PC-9 (cell line): ENCODE measurements around the gene CORIN. TPM values are rescaled to one million over a fixed set of nuclear protein-coding genes. Genes with fewer than 3 reads are reported as not detected.

Experiments used
- BruUV-seq: library from RNA; stranded (reverse); fragments of 400-500 nt; replicated peaks from 2 replicates; lab custom pipeline; 2021; lab: Mats Ljungman, UMichigan
- CTCF ChIA-PET: fragments of 300-600 bp; sonication (Branson Sonifier 250); formaldehyde crosslinking; loops from one replicate; lab custom pipeline; 2022; ENCODE audit warnings: antibody characterized with exemption; lab: Charles Lee
- POLR2A ChIA-PET: fragments of 300-600 bp; sonication (Branson Sonifier 250); formaldehyde crosslinking; loops from one replicate; lab custom pipeline; 2022; ENCODE audit warnings: antibody characterized with exemption; ENCODE audit not compliant: unreplicated experiment; lab: Charles Lee
- DNase-seq, 2 experiments: peaks; one replicate each; pipeline versions ENCODE4 v3.0.0 to v3.0.0-alpha.2; 2015 to 2022; ENCODE audit warnings: mixed read lengths in 1 of 2
- H2AFZ ChIP-seq: fragments of 200-600 bp; sonication (generic); 2 replicates; pipeline ENCODE4 v1.8.1; 2017; ENCODE audit warnings: antibody characterized with exemption
- H3F3A ChIP-seq: fragments of 200-600 bp; sonication (generic); 2 replicates; pipeline ENCODE4 v1.8.1; 2017; ENCODE audit warnings: antibody characterized with exemption, mild to moderate bottlenecking, low read depth; ENCODE audit not compliant: insufficient read depth
- H3K27ac ChIP-seq: fragments of 200-600 bp; sonication (generic); 2 replicates; pipeline ENCODE4 v1.6.1; 2016; ENCODE audit warnings: mixed run types
- H3K27me3 ChIP-seq: fragments of 200-600 bp; sonication (generic); 2 replicates; pipeline ENCODE4 v1.6.1; 2016; ENCODE audit warnings: low read depth, mixed run types; ENCODE audit not compliant: insufficient read depth
- H3K36me3 ChIP-seq: fragments of 200-600 bp; sonication (generic); 2 replicates; pipeline ENCODE4 v1.6.1; 2016; ENCODE audit warnings: low read depth, mixed run types
- H3K4me1 ChIP-seq: fragments of 200-600 bp; sonication (generic); replicated peaks from 2 replicates; pipeline ENCODE4 v1.6.1; 2016; ENCODE audit warnings: mixed run types; ENCODE audit not compliant: insufficient read depth
- H3K4me2 ChIP-seq: fragments of 200-600 bp; sonication (generic); 2 replicates; pipeline ENCODE4 v1.6.1; 2017; ENCODE audit warnings: mixed run types
- H3K4me3 ChIP-seq: fragments of 200-600 bp; sonication (generic); 2 replicates; pipeline ENCODE4 v1.6.1; 2016; ENCODE audit warnings: mixed run types
- H3K79me2 ChIP-seq: fragments of 200-600 bp; sonication (generic); 2 replicates; pipeline ENCODE4 v1.6.1; 2017; ENCODE audit warnings: low read depth, mixed run types
- H3K9me2 ChIP-seq: fragments of 200-600 bp; sonication (generic); 2 replicates; pipeline ENCODE4 v1.8.1; 2017; ENCODE audit warnings: mild to moderate bottlenecking; ENCODE audit not compliant: insufficient read depth
- H3K9me3 ChIP-seq: fragments of 200-600 bp; sonication (generic); 2 replicates; pipeline ENCODE4 v1.8.1; 2016; ENCODE audit warnings: low read depth; ENCODE audit not compliant: insufficient read depth
- H4K20me1 ChIP-seq: fragments of 200-600 bp; sonication (generic); 2 replicates; pipeline ENCODE4 v1.8.1; 2017; ENCODE audit not compliant: insufficient read depth
- CTCF ChIP-seq: fragments of 200-600 bp; sonication (generic); conservative IDR thresholded peaks from 2 replicates; pipeline ENCODE4 v1.6.1; 2017; ENCODE audit warnings: mixed run types, antibody characterized with exemption, mild to moderate bottlenecking, moderate library complexity
- EZH2 ChIP-seq: fragments of 200-600 bp; sonication (generic); IDR thresholded peaks from 2 replicates; pipeline ENCODE4 v1.8.0; 2017; ENCODE audit warnings: antibody characterized with exemption, low read depth
- intact Hi-C: fragments of 100-400 bp; cut with micrococcal nuclease; formaldehyde crosslinking; loops from one replicate; pipeline ENCODE4 v1.10.0; 2022; ENCODE audit not compliant: unreplicated experiment
- total RNA-seq: library from RNA; stranded (reverse); gene quantifications from 2 replicates; pipeline ENCODE4 v1.2.3, GENCODE V29; 2021

Gene CORIN
- total RNA-seq, 1 experiment from 2014 or later = not detected

DNA sequence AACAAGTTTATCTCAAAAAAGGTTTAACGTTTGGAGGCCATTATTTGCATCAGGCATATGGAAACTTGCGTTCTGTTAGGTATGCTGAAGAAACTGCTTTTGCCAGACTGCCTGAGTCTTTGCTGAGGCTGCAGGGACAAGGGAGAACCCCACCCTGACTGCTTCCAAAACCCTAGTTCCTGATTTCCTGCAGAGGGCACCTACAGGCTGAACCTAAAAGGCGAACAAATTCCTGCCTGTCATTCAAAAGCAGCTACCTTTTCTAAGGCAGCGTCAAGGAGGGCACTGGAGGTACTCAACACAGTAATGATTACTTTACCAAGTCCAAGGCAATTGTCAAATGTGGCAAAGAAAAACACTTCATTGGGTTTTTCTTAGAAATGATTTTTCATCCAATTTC is 578 bp upstream of the CORIN start:
- H3K36me3 ChIP-seq = 0 out of 2 replicates have a peak, but pooled peaks cover 2% of the 10 kb centered on the region
- no peak overlapping the region for H2AFZ ChIP-seq
- no peaks in the 10 kb centered on the region; the same call in 1 of the 2 replicates for H3K4me1 ChIP-seq
- intact Hi-C loops = loop anchor here (5.0 kb wide), 2 partner anchors 151 to 171 kb away; no protein-coding TSS in a partner anchor
- ChIA-PET CTCF (no interaction called here), POLR2A (interaction anchor here (0.7 kb wide), 1 partner anchor 430 kb away, joined by 5 read pairs; no protein-coding TSS in a partner anchor)
- BruUV-seq = TSS peak; percentile 16
- H4K20me1 ChIP-seq = no peaks in the 10 kb centered on the region
- peak overlapping the region; percentile 99; the same call in 1 of the 2 replicates for H3K4me2 ChIP-seq
- no peak overlapping the region for H3K4me3 ChIP-seq
- H3K9me2 ChIP-seq = no peaks in the 10 kb centered on the region
- no peaks in the 10 kb centered on the region for H3K9me3 ChIP-seq
- peaks cover 7% of the 10 kb centered on the region; the same call in 1 of the 2 replicates for H3F3A ChIP-seq
- H3K27me3 ChIP-seq = no peaks in the 10 kb centered on the region
- DNase-seq = no peak
- TF ChIP-seq EZH2 (no peak), CTCF (no peak)
- H3K79me2 ChIP-seq = no peaks in the 10 kb centered on the region
- H3K27ac ChIP-seq = no peak overlapping the region

DNA sequence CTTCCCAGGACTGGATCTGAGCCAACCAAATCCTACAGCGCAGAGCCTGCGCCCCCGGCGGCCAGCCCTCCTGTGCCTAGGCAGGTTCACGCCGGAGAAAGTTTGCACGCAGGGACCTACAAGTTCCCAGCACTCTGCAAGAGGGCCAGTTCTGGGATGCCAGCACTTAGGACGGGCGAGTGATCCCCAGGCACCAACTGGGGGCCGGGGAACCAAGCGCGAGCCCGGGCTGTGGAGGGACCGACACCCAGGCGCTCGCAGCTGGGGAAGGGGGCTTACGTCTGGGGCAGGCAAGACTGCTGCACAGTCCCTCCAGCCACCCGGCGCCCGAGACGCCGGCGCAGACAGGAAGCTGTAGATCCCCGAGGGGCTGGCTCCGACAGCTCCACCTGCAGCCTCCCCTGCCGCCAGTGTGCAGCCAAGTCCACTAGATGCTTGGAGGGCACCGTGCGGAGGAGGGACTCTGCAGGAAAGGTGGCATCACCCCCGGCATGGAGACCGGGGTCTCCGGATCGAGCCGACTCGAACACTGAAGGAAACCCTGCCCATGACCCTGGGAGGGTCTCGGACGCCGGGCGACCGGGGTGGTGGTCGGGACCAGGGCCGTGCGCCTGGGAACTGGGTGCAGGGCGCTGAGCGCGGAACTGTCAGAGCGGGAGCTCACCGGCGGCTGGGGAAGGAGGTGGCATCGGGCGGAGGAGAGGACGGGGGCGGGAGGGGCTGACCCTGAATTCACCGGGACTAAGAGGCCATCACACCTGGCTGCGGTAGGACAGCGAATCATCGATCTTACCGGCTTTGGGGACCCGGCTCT is 566 bp downstream of the CORIN start:
- TF ChIP-seq CTCF = no peak
- no peak for TF ChIP-seq EZH2
- peaks cover 4% of the 10 kb centered on the region; the same call in 1 of the 2 replicates for H3K9me3 ChIP-seq
- no peaks in the 10 kb centered on the region for H3K79me2 ChIP-seq
- peak overlapping the region; percentile 99 for H3K4me2 ChIP-seq
- H3K36me3 ChIP-seq = no peaks in the 10 kb centered on the region
- ChIA-PET CTCF (interaction anchor here (0.6 to 2.0 kb wide), 5 partner anchors 96 to 295 kb away, joined by 3 to 6 read pairs (median 4); no protein-coding TSS in a partner anchor), POLR2A (no interaction called here)
- peaks cover 7% of the 10 kb centered on the region; the same call in 1 of the 2 replicates for H3F3A ChIP-seq
- intact Hi-C loops = loop anchor here (2.0 to 5.0 kb wide), 3 partner anchors 132 to 170 kb away; no protein-coding TSS in a partner anchor
- H3K9me2 ChIP-seq = no peaks in the 10 kb centered on the region
- no peaks in the 10 kb centered on the region for H4K20me1 ChIP-seq
- H3K27ac ChIP-seq = no peak overlapping the region
- no peaks in the 10 kb centered on the region; the same call in 1 of the 2 replicates for H3K4me1 ChIP-seq
- no TSS peak for BruUV-seq
- peak overlapping the region; percentile 73 for H3K4me3 ChIP-seq
- peak overlapping the region; percentile 90 for H2AFZ ChIP-seq
- DNase-seq = peak in 1 of 2 experiments; percentile 47
- no peaks in the 10 kb centered on the region for H3K27me3 ChIP-seq

DNA sequence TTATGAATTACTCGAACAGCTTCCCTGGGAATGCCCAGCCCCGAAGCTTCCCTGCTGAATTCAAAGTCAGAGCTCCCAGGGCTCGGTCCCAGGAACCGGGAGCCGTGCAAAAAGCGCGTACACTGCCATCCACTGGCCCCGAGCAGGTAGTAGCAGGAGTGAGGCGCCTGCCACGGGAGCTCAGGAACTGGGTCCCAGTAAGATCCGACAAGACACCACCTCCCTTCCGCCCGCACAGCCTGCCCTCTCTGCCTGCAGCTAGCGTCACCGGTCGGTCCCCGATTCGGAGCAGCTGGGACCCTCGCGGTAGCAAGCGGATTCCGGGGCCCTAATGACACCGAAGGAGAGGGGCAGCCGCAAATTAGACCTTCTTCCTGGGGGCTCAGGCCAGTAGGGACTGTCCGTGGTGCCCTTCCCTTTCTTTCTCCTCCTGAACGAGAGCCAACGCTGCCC is 1.2 kb downstream of the CORIN start:
- H3K4me2 ChIP-seq = peak overlapping the region; percentile 99
- DNase-seq = peak; percentile 59 to 74
- no TSS peak for BruUV-seq
- peaks cover 4% of the 10 kb centered on the region; the same call in 1 of the 2 replicates for H3K9me3 ChIP-seq
- POLR2A ChIA-PET = no interaction called here
- no peak overlapping the region for H3K27ac ChIP-seq
- no peaks in the 10 kb centered on the region for H3K27me3 ChIP-seq
- intact Hi-C loops = loop anchor here (2.0 to 5.0 kb wide), 3 partner anchors 132 to 169 kb away; no protein-coding TSS in a partner anchor
- CTCF ChIA-PET = interaction anchor here (0.9 to 2.0 kb wide), 4 partner anchors 97 to 168 kb away, joined by 3 to 6 read pairs (median 4); no protein-coding TSS in a partner anchor
- peak overlapping the region; percentile 90 for H2AFZ ChIP-seq
- no peaks in the 10 kb centered on the region for H3K9me2 ChIP-seq
- TF ChIP-seq EZH2 (no peak), CTCF (peak; percentile 70)
- no peaks in the 10 kb centered on the region for H3K79me2 ChIP-seq
- peaks cover 7% of the 10 kb centered on the region; the same call in 1 of the 2 replicates for H3F3A ChIP-seq
- H3K4me3 ChIP-seq = peak overlapping the region; percentile 73
- no peaks in the 10 kb centered on the region for H3K36me3 ChIP-seq
- H4K20me1 ChIP-seq = no peaks in the 10 kb centered on the region
- H3K4me1 ChIP-seq = no peaks in the 10 kb centered on the region; the same call in 1 of the 2 replicates
